GM21360 (cell line): ENCODE data around the gene DLX6.
"Not testable (repeated sequence)": the region's sequence is repeated elsewhere in the genome, so short reads cannot be mapped to it uniquely, and the experiment has no call there.

Experiments
- ATAC-seq: cut with Tn5 transposase; IDR thresholded peaks from one replicate; pipeline ENCODE4 v1.9.1; 2021; ENCODE audit warnings: mild to moderate bottlenecking, moderate library complexity; ENCODE audit not compliant: unreplicated experiment

The DLX6 gene

DNA sequence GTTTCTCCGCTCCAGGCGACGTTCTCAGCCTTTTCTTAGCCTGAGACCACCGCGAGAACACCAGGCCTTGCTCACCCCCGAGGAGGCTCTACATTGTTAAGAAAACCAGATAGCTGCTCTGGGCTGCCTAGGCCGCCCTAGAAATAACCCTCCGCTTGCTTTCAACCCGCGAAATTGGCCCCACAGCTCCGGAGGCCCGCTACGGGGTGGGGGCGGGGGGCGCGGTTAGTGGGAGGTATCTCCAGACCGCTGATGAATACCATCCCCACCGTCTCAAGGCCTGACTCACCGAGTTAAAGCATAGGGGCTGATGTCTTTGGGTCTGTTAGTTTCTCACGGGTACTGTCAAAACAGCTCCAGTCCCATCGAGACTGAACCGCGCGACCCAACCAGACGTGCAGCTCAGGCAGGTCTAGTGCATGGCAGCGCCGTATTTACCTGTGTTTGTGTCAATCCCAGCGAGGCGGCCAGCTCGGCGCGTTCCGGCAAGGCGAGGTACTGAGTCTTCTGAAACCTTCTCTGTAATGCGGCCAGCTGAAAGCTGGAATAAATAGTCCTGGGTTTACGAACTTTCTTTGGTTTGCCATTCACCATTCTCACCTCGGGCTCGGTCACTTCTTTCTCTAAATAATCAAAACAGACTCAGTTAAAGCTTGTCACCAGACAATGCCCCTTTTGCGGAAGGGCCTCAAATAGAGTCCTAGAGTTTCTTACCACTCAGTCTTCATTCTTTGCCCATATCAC lies 16.6 kb downstream of the DLX6 start:
- no peak for ATAC-seq

- no peak for ATAC-seq
Observed at GRCh38 chr7:97022491-97023306, 17.3 kb downstream of the DLX6 start.

DNA sequence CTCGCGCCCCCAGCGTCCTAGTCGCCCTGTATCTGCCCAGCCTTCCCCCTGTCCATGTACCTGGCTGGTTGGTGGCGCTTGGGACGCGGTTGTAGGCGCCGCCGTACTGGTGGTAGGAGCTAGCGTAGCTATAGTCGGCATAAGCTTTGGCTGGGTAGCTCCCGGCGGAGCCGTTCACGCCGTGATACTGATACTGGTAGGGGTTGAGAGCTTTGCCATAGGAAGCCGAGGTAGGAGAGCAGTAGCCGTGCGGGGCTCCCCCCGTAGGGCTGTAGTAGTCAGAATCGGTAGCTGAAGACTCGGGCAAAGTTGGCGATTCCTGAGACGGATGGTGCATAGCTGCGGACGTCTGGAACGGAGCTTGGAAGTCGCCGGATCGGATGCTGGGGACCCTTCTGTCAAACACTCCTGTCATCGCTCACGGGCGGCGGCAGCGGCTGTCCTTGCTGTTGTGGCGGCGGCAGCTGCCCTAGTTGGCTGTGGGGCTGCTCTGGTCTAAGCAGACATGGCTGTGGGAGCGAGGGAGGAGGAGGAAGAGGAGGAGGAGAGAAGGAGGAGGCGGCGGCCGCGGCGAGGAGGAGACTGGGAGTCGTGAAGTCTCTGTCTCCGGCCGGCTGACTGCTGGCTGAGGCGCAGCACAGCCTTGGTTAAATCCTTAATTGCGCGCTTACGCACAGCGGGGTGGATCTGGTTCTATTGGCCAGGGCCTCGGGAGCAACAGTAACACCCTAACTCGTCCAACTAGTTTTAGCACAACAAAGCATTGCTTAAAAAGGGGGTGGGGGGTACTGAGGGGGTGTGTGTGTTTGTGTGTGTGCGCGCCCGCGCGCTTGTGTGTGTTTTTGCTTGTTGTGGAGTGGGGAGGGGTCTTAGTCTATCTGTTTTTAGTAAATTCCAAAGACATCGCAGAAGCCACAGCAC lies 19.1 kb downstream of the DLX6 start, which contains the start of gene DLX5:
Gene DLX5, minus strand, starts transcription at position 623 of the 921 bp plus-strand sequence. Its CDS starts 208 bp downstream, at position 415.
- ATAC-seq = no peak

- ATAC-seq = no peak
Observed at GRCh38 chr7:97025130-97025499, 19.8 kb downstream of the DLX6 start.

GRCh38 chr7:97025983-97026714 lies 20.8 kb downstream of the DLX6 start:
- no peak for ATAC-seq

DNA sequence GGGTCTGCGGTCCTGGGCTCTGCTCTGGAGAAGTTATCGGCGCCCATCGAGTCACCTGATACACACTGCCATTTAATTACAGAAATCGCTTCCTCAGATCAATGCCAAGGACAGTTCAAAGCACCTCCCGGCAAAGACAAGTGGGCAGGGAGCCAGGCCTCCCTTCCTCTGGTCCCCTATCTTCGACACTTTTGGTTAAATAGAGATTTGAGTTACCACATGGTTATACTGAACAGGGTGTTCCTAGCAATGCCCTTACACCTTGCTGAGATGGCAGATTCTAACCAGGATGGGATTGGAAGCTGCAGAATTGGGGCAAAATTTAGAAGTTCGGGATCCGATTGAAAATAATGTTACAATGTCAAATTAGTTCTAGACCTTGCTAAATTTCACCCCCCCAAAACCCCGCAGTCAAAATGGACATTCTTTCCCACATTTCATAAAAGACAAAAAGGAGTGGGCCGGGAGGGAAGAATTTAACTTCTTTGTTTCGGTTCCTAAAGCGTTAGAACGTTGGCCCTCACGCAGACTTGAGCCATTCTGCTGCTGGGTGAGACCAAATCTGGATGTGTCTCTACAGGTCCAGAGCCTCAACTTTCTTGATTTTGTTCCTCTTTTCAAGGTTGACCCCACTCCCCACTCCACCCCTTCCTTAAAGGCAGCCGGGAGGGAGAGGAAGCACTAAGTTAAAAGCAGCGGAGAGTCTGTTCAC lies 21.5 kb downstream of the DLX6 start:
- ATAC-seq = no peak

DNA sequence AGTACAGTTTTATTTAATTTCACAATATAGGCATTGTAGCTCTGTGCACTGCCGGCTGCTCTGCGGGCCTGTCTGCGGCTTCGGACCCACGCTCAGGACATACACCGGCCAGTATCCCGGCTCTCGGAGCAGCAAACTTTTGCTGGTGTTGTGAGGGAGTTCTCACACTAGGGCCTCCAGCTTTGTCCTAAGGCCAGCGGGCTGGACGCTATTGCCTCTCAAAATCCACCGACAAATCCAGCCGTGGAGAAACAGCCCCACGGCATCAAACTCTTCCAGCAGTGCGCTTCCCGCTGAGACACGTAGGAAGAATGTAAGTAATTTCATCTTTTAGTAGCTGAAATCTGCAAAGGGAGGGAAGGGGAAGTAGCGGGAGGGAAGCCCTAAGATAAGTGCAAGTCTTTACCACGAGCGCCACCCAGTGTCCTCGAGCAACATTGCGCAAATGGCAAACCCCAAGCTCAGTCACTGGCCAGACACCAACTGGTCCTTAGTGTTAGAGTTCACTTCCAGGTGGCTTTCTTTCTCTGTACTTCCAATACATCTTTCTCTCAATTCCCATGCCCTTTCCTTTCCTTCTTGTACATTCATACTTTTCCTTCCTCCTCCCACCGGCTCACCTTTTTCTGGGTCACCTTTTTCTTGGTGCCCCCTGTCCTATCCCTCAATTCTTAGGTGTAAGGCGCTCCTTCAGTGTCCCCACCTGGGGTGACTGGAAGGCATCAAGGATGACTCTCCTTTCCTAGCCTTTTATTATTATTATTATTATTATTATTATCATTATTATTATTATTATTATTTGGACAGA lies 22.3 kb downstream of the DLX6 start:
- no peak for ATAC-seq

- ATAC-seq = not testable (repeated sequence)
Observed at GRCh38 chr7:97034213-97034852, 29.0 kb downstream of the DLX6 start.

DNA sequence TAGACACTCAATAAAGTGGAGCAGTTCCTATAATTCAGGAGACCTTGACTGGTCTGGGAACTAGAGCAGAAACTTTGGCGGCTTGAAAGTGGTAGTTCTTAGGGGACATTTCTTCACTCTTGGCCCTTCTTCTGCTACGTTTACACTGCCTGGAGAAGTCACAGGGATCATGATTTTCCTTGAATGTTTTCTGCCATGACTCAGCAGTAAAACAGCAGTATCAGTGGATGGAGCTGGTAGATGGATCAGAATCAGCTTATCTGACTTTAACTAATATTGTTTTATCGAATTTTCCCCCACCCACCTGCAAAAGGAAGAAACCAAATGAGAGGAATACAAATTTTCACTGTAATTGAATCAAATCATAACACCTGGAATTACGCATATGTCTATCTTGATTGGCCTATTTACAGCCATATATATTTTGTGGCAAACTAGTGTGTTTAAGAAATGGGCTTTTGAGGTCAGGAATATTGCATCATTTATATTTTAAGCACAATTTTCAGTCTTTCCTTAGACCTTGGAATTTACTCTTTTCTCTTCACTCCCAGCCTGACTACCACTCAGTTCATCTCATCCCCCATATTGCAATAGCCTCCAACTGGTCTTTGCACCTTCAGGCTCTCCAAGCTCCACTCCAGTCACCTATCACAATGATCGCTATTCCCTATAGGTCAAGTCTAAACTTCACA lies 34.2 kb downstream of the DLX6 start:
- no peak for ATAC-seq

- no peak for ATAC-seq
Observed at GRCh38 chr7:97043281-97043680, 37.9 kb downstream of the DLX6 start.
